Stimulated activated CD4-positive, alpha-beta T cell treated with anti-CD3 and anti-CD28 coated beads, Interleukin-4, amount 100 ng/mL, for 1 hour (primary cell): Measurements from ENCODE around the gene FGF14.

Experiments
- DNase-seq: peaks from one replicate; pipeline ENCODE4 v3.0.0-alpha.2; 2020

FGF14 gene

GRCh38 chr13:101967216-101967615 is 434.6 kb downstream of the FGF14 start:
- no peak for DNase-seq

GRCh38 chr13:101965096-101965495 is 436.8 kb downstream of the FGF14 start:
- DNase-seq = no peak

GRCh38 chr13:101959016-101959415 is 442.8 kb downstream of the FGF14 start:
- DNase-seq = no peak

GRCh38 chr13:101955764-101956163 is 446.1 kb downstream of the FGF14 start:
- DNase-seq = no peak

GRCh38 chr13:101951114-101951513 is 450.7 kb downstream of the FGF14 start:
- no peak for DNase-seq

GRCh38 chr13:101949681-101950080 is 452.2 kb downstream of the FGF14 start:
- no peak for DNase-seq

- no peak for DNase-seq
Measured at GRCh38 chr13:101946401-101946800, 455.4 kb downstream of the FGF14 start.

GRCh38 chr13:101945435-101945834 is 456.4 kb downstream of the FGF14 start:
- no peak for DNase-seq

- no peak for DNase-seq
Measured at GRCh38 chr13:101944521-101944920, 457.3 kb downstream of the FGF14 start.

GRCh38 chr13:101942535-101943157 is 459.2 kb downstream of the FGF14 start:
- no peak for DNase-seq

GRCh38 chr13:101942038-101942437 is 459.8 kb downstream of the FGF14 start:
- no peak for DNase-seq

GRCh38 chr13:101941095-101941783 is 460.6 kb downstream of the FGF14 start:
- no peak for DNase-seq

- DNase-seq = no peak
Measured at GRCh38 chr13:101939370-101939769, 462.5 kb downstream of the FGF14 start.

- DNase-seq = no peak
Measured at GRCh38 chr13:101935828-101936227, 466.0 kb downstream of the FGF14 start.

- DNase-seq = no peak
Measured at GRCh38 chr13:101931186-101931585, 470.7 kb downstream of the FGF14 start.

GRCh38 chr13:101930331-101930730 is 471.5 kb downstream of the FGF14 start:
- DNase-seq = no peak

GRCh38 chr13:101925731-101926130 is 476.1 kb downstream of the FGF14 start:
- no peak for DNase-seq

- DNase-seq = no peak
Measured at GRCh38 chr13:101919541-101920181, 482.2 kb downstream of the FGF14 start.

- DNase-seq = no peak
Measured at GRCh38 chr13:101917833-101918661, 483.8 kb downstream of the FGF14 start.

- no peak for DNase-seq
Measured at GRCh38 chr13:101917475-101917810, 484.4 kb downstream of the FGF14 start.

- no peak for DNase-seq
Measured at GRCh38 chr13:101916775-101917474, 484.9 kb downstream of the FGF14 start.

- no peak for DNase-seq
Measured at GRCh38 chr13:101916108-101916774, 485.6 kb downstream of the FGF14 start.
